Fibroblast of skin of left biceps (primary cell): ENCODE data around the gene PLCB1.
"Not testable (repeated sequence)": the region's sequence is repeated elsewhere in the genome, so short reads cannot be mapped to it uniquely, and the experiment has no call there.

ENCODE experiments used
- DNase-seq, 2 experiments: peaks; one replicate each; pipeline ENCODE4 v3.0.0-alpha.2; 2013; ENCODE audit warnings: low read depth in 2 of 2

Gene PLCB1

GRCh38 chr20:8834294-8834693 is 702.2 kb downstream of the PLCB1 start:
- not testable (repeated sequence) for DNase-seq

DNA sequence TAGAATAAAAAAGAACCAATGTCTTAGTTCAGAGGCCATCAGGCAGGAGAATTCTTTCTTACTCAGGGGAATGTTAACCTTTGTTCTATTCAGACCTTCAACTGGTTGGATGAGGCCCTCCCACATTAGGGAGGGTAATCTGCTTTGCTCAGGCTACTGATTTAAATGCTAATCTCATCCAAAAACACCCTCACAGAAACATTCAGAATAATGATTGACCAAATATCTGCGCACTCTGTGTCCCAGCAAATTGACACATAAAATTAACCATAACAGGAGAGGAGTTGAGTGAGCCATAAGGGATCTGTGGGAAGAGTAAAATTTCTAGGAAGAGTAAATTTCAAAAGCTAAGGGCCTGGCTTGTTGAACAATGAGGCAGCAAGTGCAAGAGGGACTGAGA is 702.8 kb downstream of the PLCB1 start:
- no peak for DNase-seq

DNA sequence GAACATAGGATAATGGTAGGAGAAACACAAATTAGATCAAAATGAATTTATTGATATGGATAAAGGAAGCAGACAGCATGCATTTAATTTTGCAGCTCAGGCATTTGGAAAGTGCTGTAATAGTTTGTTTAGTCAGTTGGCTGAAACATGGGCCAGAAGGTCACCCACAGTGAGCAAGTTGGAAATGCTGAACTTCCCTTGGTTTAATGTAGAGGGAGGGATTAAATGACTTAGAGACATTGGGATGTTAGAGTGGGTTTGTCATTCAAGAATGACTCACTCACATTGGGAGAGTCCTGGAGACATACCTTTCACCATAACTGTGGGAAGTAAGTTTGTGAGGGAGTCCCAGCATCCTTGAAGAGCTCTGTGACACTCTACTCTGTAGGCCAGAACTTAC is 705.3 kb downstream of the PLCB1 start:
- no peak for DNase-seq

GRCh38 chr20:8842525-8842924 is 710.5 kb downstream of the PLCB1 start:
- DNase-seq = no peak

DNA sequence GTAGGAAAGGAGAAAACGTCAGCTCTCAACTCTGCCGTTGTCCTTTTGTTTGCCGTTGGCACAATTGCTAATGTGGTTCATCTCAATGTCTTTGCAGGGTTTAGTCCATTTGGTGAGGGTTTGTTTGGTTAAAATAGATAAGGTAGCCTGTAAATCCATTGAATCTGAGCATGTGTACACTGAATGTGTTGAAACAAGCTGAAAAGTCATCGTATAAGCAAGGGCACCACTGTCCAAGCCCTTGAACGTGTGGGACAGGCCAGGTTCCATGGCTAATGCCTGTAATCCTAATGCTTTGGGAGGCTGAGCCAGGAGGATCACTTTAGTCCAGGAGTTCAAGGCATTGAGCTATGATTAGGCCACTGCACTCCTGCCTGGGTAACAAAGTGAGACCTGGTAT is 712.1 kb downstream of the PLCB1 start:
- DNase-seq = no peak

GRCh38 chr20:8849990-8850389 is 717.9 kb downstream of the PLCB1 start:
- DNase-seq = no peak

DNA sequence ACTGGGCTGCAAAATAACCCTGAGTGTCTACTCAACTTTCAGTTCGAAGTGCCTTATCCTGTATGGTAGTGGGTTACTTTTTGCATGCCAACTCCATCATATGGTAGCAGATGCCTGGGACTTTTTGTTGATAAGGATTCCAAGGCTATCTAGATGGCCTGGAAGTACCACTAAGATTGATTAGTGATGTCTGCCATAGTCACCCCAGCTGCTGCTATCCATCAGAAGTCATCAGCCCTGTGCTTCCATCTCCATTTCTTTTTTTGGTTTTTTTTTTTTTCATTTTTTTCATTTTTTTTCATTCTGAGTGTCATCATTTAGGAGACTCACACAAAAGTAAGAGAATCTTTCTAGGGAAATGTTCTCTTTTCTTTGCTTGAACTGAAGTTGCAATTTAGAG is 719.4 kb downstream of the PLCB1 start:
- DNase-seq = no peak

DNA sequence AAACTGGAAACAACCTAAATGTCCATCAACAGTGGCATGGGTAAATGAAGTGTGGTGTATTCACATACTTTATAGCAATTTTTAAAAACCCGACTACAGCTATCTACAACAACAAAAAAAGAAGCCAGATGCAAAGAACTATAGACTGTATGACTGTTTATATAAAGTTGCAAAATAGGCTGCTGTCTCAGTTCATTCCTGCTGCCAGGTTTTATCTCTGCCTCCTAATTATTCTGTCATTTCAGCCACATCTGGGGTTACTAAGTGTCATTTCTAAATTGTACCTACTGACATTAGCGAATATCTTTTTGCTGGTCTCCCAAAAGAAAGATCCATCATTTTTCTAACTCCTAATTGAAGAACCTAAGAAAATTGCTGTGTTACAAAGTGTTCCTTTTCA is 719.9 kb downstream of the PLCB1 start:
- not testable (repeated sequence) for DNase-seq

DNA sequence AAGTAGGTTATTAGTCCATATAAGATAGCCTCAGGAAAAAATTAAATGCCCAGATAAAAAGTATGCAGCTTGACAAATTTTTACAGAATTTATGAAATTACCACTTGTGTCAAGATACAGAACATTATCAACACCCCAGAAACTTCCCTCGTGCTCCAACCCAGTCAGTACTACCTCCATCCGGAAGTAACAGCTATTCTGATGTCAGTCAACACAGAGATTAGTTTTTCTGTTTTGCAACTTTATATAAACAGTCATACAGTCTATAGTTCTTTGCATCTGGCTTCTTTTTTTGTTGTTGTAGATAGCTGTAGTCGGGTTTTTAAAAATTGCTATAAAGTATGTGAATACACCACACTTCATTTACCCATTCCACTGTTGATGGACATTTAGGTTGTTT is 721.1 kb downstream of the PLCB1 start:
- not testable (repeated sequence) for DNase-seq

- peak; percentile 47 to 54 for DNase-seq
These were observed 721.8 kb downstream of the PLCB1 start for GRCh38 chr20:8853805-8854338.

- peak in 1 of 2 experiments; percentile 12 for DNase-seq
These were observed 722.5 kb downstream of the PLCB1 start for GRCh38 chr20:8854571-8854970.

DNA sequence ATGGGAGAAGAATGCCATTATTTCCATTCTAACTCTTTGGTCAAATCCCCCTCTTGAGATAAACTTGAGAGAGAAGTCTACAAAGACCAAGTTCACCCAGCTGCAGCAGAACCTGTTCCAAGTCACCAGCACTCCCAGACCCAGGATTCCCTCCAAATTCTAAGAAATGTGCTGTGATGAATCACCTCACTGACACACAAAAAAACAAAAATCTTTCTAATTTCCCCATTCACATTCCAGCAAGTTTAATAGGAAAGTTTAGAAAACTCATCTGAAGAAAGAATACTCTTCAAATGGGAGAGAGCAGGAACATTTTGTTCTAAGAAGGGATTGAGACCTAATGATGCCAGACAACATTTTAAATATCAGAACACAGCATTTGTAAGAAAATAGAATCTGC is 723.2 kb downstream of the PLCB1 start:
- peak; percentile 26 to 30 for DNase-seq

GRCh38 chr20:8856668-8857067 is 724.6 kb downstream of the PLCB1 start:
- no peak for DNase-seq

DNA sequence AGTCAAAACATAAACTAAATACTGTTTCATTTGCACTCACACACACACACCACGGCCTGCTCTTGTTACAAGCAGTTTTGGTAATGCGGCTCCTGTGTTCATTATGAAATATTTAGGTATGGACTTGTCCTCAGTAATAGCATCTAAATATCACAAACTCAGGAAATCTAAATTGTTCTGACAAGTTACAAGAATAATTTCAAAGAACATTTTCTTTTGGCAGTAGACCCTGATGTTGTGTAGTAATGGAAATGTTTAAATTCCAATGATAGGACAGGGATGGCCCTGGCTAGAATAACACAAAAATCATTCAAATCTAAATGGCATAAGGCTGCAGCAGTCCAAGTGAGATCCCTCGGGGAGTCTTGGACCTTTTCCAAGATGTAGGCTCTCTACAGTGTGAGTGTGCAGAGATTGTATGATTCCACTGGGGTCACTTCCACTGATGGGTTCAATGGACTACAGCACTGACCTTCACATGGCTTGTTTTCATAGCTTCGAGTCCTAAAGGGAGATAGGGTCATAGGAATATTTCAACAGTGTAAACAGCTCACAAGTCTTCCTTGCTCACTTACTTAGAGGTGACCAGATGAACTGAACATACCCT is 726.2 kb downstream of the PLCB1 start:
- DNase-seq = no peak

GRCh38 chr20:8860011-8860495 is 728.0 kb downstream of the PLCB1 start:
- DNase-seq = peak; percentile 85 to 89

- DNase-seq = no peak
These were observed 730.0 kb downstream of the PLCB1 start for GRCh38 chr20:8862092-8862491.

DNA sequence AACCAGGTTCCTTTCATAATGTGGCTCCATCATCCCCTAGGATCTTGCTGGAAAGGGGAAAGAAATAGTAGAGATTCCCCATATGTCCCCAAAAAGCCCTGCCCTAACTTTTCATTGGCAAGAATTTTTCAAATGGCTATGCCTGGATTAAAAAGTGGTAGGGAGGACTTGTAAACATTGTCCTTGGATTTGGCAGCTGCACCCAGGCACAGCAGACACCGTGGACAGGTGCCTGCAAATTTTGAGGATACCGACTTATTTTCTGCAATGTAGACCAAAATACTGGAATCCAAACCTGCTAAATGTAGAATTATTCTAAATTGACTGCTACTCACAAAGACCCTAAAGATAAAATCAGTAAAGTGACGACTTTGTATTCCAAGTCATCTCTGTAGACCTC is 733.6 kb downstream of the PLCB1 start:
- DNase-seq = no peak

GRCh38 chr20:8867038-8867740 is 735.1 kb downstream of the PLCB1 start:
- DNase-seq = no peak

DNA sequence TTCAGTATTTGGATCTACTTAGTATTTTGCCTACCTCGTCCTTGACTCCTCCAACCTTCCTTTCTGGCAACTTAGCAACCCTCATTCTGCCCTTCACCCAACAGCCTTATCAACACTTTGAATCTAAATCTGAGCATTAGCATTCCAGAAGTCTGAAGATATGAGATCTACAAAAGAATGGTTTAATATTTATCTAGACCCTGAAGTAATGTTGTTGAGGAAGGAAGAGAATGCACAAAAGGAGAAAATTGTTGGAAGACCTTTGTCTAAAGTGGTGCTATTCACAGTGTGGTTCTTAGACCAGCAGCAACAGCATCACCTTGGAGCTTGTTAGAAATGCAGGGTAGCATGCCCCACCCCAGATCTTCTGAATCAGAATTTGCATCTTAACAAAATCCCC is 738.6 kb downstream of the PLCB1 start:
- no peak for DNase-seq

DNA sequence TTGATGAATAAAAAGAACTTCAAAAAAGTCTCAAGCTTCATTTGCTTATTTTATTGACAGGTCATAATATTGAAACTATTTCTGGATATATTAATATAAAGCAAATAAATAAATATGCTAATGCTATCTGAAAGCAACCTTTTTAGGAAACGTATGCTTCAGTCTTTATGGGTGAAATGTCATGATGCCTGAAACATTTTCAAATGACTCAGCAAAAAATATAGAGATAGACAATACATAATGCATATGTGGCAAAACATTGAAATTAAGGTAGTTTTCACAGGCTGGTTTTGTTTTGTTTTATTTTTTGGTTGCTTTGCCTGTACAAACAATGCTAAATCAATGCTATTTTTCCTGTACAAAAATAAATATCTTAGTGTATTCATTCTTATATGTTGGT is 742.4 kb downstream of the PLCB1 start:
- DNase-seq = no peak

DNA sequence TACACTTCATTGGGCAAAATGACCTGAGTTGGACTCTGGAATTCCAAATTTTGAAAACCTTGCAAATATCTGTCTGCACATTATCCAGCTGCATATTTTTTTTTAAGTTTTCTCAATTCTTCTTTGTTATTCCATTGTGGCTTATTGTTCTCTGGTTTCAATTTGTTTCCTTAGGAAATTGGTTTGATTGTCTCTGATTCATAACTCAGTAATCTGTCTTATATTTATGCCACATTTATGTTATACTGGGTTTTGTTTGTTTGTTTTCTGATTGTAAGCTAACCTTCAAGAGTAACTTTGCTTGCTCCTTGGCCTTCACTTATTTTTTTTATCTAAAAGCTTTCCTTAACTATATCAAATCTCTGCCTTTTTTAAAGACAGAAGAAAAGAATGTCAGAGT is 743.5 kb downstream of the PLCB1 start:
- no peak for DNase-seq

DNA sequence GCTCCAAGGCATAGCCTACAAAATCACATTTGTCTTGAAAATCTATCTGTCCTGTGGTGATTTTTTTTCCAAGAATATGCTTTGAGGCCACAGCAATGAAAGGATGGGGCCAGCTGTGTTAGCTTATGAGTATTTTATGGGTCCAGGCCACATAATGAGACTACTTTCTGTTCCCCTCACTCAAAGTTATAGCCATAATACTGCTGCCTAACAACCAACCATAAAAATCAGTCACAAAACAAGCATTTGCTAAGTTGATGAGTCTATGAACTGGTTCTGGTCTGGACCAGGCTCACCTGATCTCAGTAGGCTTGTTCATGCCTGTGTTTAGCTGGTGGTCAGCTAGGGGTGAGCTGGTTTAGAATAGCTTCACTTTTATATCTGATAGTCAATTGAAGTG is 744.3 kb downstream of the PLCB1 start:
- no peak for DNase-seq

- no peak for DNase-seq
These were observed 745.2 kb downstream of the PLCB1 start for GRCh38 chr20:8877294-8877693.
